A673 (cell line): ENCODE data around the gene EML3. TPM values are rescaled to one million over a fixed set of nuclear protein-coding genes. Genes with fewer than 3 reads are reported as not detected.
"Not testable (repeated sequence)": the region's sequence is repeated elsewhere in the genome, so short reads cannot be mapped to it uniquely, and the experiment has no call there.

Experiments
- BruUV-seq: library from RNA; stranded (reverse); fragments of 400-500 nt; replicated peaks from 2 replicates; lab custom pipeline; 2021; lab: Mats Ljungman, UMichigan
- CTCF ChIA-PET: fragments of 300-600 bp; sonication (Branson Sonifier 250); formaldehyde crosslinking; loops from one replicate; lab custom pipeline; 2022; ENCODE audit warnings: antibody characterized with exemption; lab: Charles Lee
- POLR2A ChIA-PET: fragments of 300-600 bp; sonication (Branson Sonifier 250); formaldehyde crosslinking; loops from one replicate; lab custom pipeline; 2022; ENCODE audit warnings: antibody characterized with exemption; ENCODE audit not compliant: low non-redundant PET; lab: Charles Lee
- DNase-seq: peaks from one replicate; pipeline ENCODE4 v3.0.0-alpha.2; 2015; ENCODE audit warnings: low spot score
- H3K27ac ChIP-seq: fragments of 200-600 bp; sonication (generic); 2 replicates; pipeline ENCODE4 v1.5.1; 2016; ENCODE audit warnings: mixed run types, low read depth, mild to moderate bottlenecking, mixed read lengths, antibody characterized with exemption, low read length; ENCODE audit not compliant: poor library complexity, severe bottlenecking
- H3K27me3 ChIP-seq: fragments of 200-600 bp; sonication (generic); replicated peaks from 2 replicates; pipeline ENCODE4 v1.6.1; 2017; ENCODE audit warnings: mixed run types, low read depth, mild to moderate bottlenecking, mixed read lengths, antibody characterized with exemption, low read length; ENCODE audit not compliant: insufficient read depth, poor library complexity
- H3K36me3 ChIP-seq: fragments of 200-600 bp; sonication (generic); 2 replicates; pipeline ENCODE4 v1.6.1; 2016; ENCODE audit warnings: mixed run types, mild to moderate bottlenecking, mixed read lengths, antibody characterized with exemption, low read length; ENCODE audit not compliant: insufficient read depth, poor library complexity, severe bottlenecking
- H3K4me1 ChIP-seq: fragments of 200-600 bp; sonication (generic); 2 replicates; pipeline ENCODE4 v1.6.1; 2017; ENCODE audit warnings: mixed run types, mild to moderate bottlenecking, mixed read lengths, antibody characterized with exemption, low read length; ENCODE audit not compliant: insufficient read depth, poor library complexity, severe bottlenecking
- H3K4me3 ChIP-seq: fragments of 200-600 bp; sonication (generic); 2 replicates; pipeline ENCODE4 v1.5.1; 2016; ENCODE audit warnings: low read depth, mixed run types, mild to moderate bottlenecking, mixed read lengths, low read length; ENCODE audit not compliant: poor library complexity, severe bottlenecking
- H3K9me3 ChIP-seq: fragments of 200-600 bp; sonication (generic); 2 replicates; pipeline ENCODE4 v1.6.1; 2016; ENCODE audit warnings: mixed run types, low read depth, mild to moderate bottlenecking, mixed read lengths, antibody characterized with exemption, low read length; ENCODE audit not compliant: poor library complexity, severe bottlenecking
- CTCF ChIP-seq: fragments of 300-800, 200-600 bp; sonication (generic); conservative IDR thresholded peaks from 2 replicates; pipeline ENCODE4 v1.5.1; 2017; ENCODE audit warnings: low read depth, mild to moderate bottlenecking, antibody characterized with exemption, low read length, moderate library complexity, mixed read lengths
- EZH2 ChIP-seq: fragments of 200-600 bp; sonication (generic); IDR thresholded peaks from 2 replicates; pipeline ENCODE4 v1.6.1; 2017; ENCODE audit warnings: borderline replicate concordance, low read depth, mild to moderate bottlenecking, mixed read lengths, antibody characterized with exemption, low read length; ENCODE audit not compliant: poor library complexity, severe bottlenecking
- intact Hi-C: fragments of 100-400 bp; cut with micrococcal nuclease; formaldehyde crosslinking; loops from one replicate; pipeline ENCODE4 v1.10.0; 2022; ENCODE audit not compliant: unreplicated experiment
- total RNA-seq: library from RNA; stranded (reverse); gene quantifications from 2 replicates; pipeline ENCODE4 v1.2.3, GENCODE V29; 2021

The EML3 gene
- total RNA-seq, 1 experiment from 2014 or later = 21.3 TPM

GRCh38 chr11:62567018-62567633 is 45.4 kb downstream of the EML3 start:
- Histone ChIP-seq H3K4me1 (peaks cover 25% of the 10 kb centered on the region), H3K36me3 (peaks cover 95% of the 10 kb centered on the region), H3K9me3 (no peaks in the 10 kb centered on the region), H3K27me3 (no peaks in the 10 kb centered on the region), H3K4me3 (no peak overlapping the region), H3K27ac (peak overlapping the region; percentile 29)
- BruUV-seq = no TSS peak
- DNase-seq = no peak
- ChIA-PET CTCF (no interaction called here), POLR2A (interaction anchor here (0.5 kb wide), 1 partner anchor 105 kb away, joined by 8 read pairs; the partner anchor contains the start of gene LBHD1)
- TF ChIP-seq EZH2 (no peak), CTCF (no peak)
- intact Hi-C loops = no loop called here

GRCh38 chr11:62566247-62566646 is 46.3 kb downstream of the EML3 start:
- peaks cover 16% of the 10 kb centered on the region for H3K4me1 ChIP-seq
- TF ChIP-seq EZH2 = no peak
- TF ChIP-seq CTCF = no peak
- peak overlapping the region; percentile 29 for H3K27ac ChIP-seq
- DNase-seq = no peak
- H3K4me3 ChIP-seq = no peak overlapping the region
- intact Hi-C loops = no loop called here
- BruUV-seq = no TSS peak
- no peaks in the 10 kb centered on the region for H3K9me3 ChIP-seq
- H3K27me3 ChIP-seq = no peaks in the 10 kb centered on the region
- CTCF ChIA-PET = interaction anchor here (1.1 kb wide), 1 partner anchor 171 kb away, joined by 4 read pairs; no protein-coding TSS in a partner anchor
- peaks cover 95% of the 10 kb centered on the region for H3K36me3 ChIP-seq
- POLR2A ChIA-PET = no interaction called here

GRCh38 chr11:62565100-62565802 is 47.3 kb downstream of the EML3 start:
- no TSS peak for BruUV-seq
- no peak for DNase-seq
- H3K27me3 ChIP-seq = no peaks in the 10 kb centered on the region
- ChIA-PET POLR2A (no interaction called here), CTCF (interaction anchor here (1.1 kb wide), 1 partner anchor 170 kb away, joined by 4 read pairs; no protein-coding TSS in a partner anchor)
- H3K27ac ChIP-seq = no peak overlapping the region
- no peaks in the 10 kb centered on the region for H3K9me3 ChIP-seq
- no peak overlapping the region for H3K4me3 ChIP-seq
- H3K4me1 ChIP-seq = peaks cover 17% of the 10 kb centered on the region
- no peak for TF ChIP-seq EZH2
- no peak for TF ChIP-seq CTCF
- peaks cover 95% of the 10 kb centered on the region for H3K36me3 ChIP-seq
- intact Hi-C loops = no loop called here

- intact Hi-C loops = loop anchor here (2.0 to 5.0 kb wide), 2 partner anchors 139 to 167 kb away; no protein-coding TSS in a partner anchor
- not testable (repeated sequence) for H3K27ac ChIP-seq, BruUV-seq
Measured at GRCh38 chr11:62561677-62562230, 50.8 kb downstream of the EML3 start.

More at GRCh38 chr11:62561677-62562230, 50.8 kb downstream of the EML3 start:
- H3K4me3 ChIP-seq, H3K27me3 ChIP-seq, POLR2A ChIA-PET, H3K9me3 ChIP-seq, DNase-seq: not testable (repeated sequence)
- CTCF ChIA-PET = interaction anchor here (3.1 kb wide), 1 partner anchor 19 kb away, joined by 26 read pairs; no protein-coding TSS in a partner anchor
- peaks cover 95% of the 10 kb centered on the region for H3K36me3 ChIP-seq
- H3K4me1 ChIP-seq = peaks cover 43% of the 10 kb centered on the region
